HG02885 (cell line): ENCODE measurements around the gene DENND1C.
A peak's percentile ranks its signal among the peaks of the same experiment; 100 is the strongest.

Experiments used
- ATAC-seq: cut with Tn5 transposase; IDR thresholded peaks from one replicate; pipeline ENCODE4 v1.9.1; 2021; ENCODE audit warnings: mild to moderate bottlenecking; ENCODE audit not compliant: unreplicated experiment, poor library complexity

Gene DENND1C

GRCh38 chr19:6480848-6481415, 655 bp downstream of the DENND1C start:
- ATAC-seq: peak; percentile 20

- ATAC-seq: no peak
These were observed 1.7 kb downstream of the DENND1C start for GRCh38 chr19:6479836-6480398.

- no peak for ATAC-seq
These were observed 2.8 kb downstream of the DENND1C start for GRCh38 chr19:6478815-6479214.

- no peak for ATAC-seq
These were observed 4.6 kb downstream of the DENND1C start for GRCh38 chr19:6476896-6477431.

GRCh38 chr19:6476155-6476895, 5.3 kb downstream of the DENND1C start:
- ATAC-seq: no peak

GRCh38 chr19:6475321-6476108, 6.1 kb downstream of the DENND1C start:
- ATAC-seq: no peak

- no peak for ATAC-seq
These were observed 7.9 kb downstream of the DENND1C start for GRCh38 chr19:6473647-6474046.

- ATAC-seq: no peak
These were observed 8.9 kb downstream of the DENND1C start for GRCh38 chr19:6472713-6473112.

GRCh38 chr19:6471076-6471475, 10.5 kb downstream of the DENND1C start:
- no peak for ATAC-seq

- ATAC-seq: no peak
These were observed 11.4 kb downstream of the DENND1C start for GRCh38 chr19:6470173-6470572.

GRCh38 chr19:6467384-6467783, 14.2 kb downstream of the DENND1C start:
- no peak for ATAC-seq

- ATAC-seq: no peak
These were observed 14.9 kb downstream of the DENND1C start for GRCh38 chr19:6466526-6467248.

GRCh38 chr19:6465663-6466062, 15.9 kb downstream of the DENND1C start:
- ATAC-seq: no peak

GRCh38 chr19:6465006-6465405, 16.6 kb downstream of the DENND1C start:
- no peak for ATAC-seq

- no peak for ATAC-seq
These were observed 17.3 kb downstream of the DENND1C start, which contains the start of gene CRB3 for GRCh38 chr19:6464070-6464873. Gene CRB3 (plus strand): TSS chr19:6464271. CDS start chr19:6464702, 431 bp downstream.

GRCh38 chr19:6460099-6460884, 21.3 kb downstream of the DENND1C start:
- ATAC-seq: peak; percentile 85

- peak; percentile 39 for ATAC-seq
These were observed 22.1 kb downstream of the DENND1C start, which contains the start of gene SLC25A23 for GRCh38 chr19:6459262-6460098. Gene SLC25A23 (minus strand): TSS chr19:6459792. CDS start chr19:6459628, 164 bp downstream.
